LNCaP clone FGC (cell line): ENCODE measurements around the gene UBALD1.

Experiments used
- DNase-seq: peaks from one replicate; pipeline ENCODE4 v3.0.0-alpha.2; 2011; ENCODE audit warnings: low read depth
- H3K4me3 ChIP-seq: 2 replicates; pipeline ENCODE4 v1.5.1; 2011; ENCODE audit warnings: mild to moderate bottlenecking, low read depth, low read length, control low read depth
- TF ChIP-seq, protein P1 (sequence below): IDR thresholded peaks from 2 replicates; pipeline ENCODE4 v1.5.1; 2012; ENCODE audit warnings: mild to moderate bottlenecking; ENCODE audit not compliant: control insufficient read depth, insufficient read depth; ENCODE audit errors: extremely low read depth

Gene UBALD1

DNA sequence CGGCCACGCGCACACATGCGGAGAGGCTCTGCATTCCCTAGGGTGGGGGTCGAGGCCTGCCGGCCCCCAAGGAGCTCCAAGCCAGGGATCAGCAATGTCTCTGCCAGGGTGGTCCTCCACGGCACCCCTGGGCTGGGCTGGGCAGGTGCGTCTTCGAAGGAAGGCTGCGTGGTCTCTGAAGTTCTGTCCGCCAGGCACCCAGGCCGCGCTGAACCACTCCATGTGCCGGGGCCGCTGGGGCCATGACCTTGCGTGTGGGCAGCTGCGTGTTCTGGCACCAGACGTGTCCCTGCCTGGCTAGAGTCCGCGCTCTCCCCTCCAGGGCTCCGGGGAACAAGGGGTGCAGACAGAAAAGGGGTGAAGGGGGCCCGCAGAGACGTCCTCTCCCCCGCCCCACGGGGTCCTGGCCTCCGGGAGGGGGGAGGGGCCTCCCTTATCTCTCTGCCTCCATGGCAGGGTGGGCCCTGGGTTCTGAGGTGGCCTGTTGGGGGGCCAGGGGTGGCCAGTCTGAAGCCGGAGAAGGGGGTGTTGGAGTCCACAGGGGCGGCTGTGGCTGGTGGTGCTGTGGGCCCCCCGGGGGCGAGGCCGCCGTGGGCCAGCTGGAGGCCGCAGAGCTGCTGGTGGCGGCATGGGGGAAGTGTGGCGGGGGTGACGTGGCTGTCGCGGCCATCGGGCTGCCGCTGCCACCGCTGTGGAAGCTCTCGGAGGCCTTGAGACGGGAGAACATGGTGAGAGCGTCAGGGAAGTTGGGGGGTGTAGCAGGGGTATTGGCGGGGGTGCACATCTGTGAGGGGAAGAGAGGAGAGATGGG is 5.3 kb downstream of the UBALD1 start:
- no peak for DNase-seq
- no peak overlapping the region for H3K4me3 ChIP-seq
- TF ChIP-seq, protein P1, sequence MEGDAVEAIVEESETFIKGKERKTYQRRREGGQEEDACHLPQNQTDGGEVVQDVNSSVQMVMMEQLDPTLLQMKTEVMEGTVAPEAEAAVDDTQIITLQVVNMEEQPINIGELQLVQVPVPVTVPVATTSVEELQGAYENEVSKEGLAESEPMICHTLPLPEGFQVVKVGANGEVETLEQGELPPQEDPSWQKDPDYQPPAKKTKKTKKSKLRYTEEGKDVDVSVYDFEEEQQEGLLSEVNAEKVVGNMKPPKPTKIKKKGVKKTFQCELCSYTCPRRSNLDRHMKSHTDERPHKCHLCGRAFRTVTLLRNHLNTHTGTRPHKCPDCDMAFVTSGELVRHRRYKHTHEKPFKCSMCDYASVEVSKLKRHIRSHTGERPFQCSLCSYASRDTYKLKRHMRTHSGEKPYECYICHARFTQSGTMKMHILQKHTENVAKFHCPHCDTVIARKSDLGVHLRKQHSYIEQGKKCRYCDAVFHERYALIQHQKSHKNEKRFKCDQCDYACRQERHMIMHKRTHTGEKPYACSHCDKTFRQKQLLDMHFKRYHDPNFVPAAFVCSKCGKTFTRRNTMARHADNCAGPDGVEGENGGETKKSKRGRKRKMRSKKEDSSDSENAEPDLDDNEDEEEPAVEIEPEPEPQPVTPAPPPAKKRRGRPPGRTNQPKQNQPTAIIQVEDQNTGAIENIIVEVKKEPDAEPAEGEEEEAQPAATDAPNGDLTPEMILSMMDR, result no peak

DNA sequence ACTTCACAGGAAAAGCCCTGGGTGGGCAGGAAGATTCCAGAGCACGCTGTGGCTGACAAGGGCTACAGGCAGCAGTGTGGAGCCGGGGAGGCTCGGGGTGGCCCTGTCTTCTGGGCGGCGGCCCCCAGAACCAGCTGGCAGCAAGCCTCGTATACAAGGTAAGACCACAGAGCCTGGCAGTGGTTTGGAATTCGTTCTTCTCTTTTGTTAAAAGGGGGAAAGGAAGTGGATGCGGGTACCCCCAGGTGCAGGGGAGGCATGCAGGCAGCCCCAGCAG is 6.0 kb downstream of the UBALD1 start:
- TF ChIP-seq, protein P1, result no peak
- H3K4me3 ChIP-seq, result no peak overlapping the region
- DNase-seq, result no peak

DNA sequence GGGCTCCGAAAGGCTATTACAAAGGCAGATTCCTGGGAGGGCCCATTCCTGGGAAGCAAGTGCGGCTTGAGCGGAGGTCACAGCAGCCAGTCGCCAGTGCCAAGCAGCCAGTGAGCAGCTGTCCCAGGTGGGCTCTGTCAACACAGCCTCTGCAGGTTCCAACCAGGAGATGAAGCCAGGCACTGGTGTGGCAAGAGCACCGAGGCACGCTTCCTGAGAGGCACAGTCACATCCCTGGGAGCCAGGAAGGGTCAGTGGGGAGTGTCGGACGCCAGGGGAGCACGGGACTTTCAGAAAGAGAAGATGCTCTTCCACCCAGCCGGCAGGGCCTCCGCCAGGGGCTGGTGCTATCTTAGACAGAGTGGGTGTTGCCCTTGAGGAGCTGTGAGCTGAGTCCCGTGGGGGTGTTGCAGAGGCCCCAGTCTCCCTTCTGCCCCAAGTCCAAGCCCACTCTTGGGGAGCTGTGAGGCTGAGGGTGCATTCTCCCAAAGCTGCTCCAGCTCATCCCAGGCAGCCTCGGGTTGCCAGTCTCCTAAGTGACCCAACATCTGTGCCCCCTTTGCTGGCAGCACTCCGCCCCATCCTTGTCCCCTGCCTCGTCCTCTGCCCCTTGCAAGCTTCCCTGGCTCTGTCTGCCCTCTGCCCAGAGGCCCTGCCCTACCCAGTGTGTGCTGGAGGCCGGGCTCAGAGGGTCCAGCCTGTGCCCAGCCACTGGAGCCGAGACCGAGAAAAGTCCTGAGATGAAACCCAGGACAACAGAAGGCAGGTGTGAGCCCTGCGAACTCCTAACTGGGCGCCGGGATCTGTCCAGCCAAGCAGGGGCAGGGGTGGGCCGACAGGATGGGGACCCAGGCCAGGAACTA is 6.6 kb downstream of the UBALD1 start:
- TF ChIP-seq, protein P1, result no peak

DNA sequence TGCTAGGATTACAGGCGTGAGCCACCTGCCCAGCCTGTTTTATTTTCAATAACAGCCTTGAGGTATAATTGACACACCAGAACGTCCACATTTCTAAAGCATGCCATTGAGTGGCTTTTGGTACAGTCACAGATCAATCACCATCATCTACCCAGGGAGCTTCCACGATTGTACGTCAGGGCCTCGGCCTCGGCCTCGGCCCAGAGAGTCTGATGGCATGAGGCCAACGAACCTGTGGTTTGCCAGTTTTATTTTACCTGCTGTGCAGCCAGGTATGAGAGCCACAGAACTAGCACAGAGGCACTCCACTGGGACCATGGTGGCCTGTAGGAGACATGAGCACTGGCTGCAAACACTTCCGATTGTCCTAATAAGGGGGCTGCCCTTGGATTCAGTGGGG is 8.3 kb downstream of the UBALD1 start:
- no peak overlapping the region for H3K4me3 ChIP-seq
- DNase-seq, result no peak
- TF ChIP-seq, protein P1, result no peak

More for the DNA sequence above, 6.6 kb downstream of the UBALD1 start:
- DNase-seq, result no peak
- H3K4me3 ChIP-seq, result no peak overlapping the region

DNA sequence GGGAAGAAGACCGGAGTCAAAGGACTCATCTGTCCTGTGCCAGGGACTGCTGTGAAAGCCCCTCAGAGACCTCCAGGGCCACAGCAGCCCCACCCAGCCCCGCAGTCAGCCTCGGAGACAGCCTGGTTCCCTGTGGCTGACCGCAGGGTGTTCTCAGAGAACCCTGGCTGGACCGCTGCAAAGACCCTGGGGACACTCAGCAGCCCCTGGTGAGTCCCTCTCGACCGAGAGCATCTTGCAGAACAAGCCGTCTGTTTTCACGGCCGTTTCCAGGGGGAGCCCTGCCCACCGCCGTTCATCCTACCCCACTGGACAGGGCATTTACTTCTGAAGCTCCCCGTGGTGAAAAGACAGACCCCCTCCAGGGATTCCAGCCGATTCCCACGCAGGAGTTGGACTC is 10.3 kb downstream of the UBALD1 start:
- no peak for DNase-seq
- TF ChIP-seq, protein P1, result no peak

DNA sequence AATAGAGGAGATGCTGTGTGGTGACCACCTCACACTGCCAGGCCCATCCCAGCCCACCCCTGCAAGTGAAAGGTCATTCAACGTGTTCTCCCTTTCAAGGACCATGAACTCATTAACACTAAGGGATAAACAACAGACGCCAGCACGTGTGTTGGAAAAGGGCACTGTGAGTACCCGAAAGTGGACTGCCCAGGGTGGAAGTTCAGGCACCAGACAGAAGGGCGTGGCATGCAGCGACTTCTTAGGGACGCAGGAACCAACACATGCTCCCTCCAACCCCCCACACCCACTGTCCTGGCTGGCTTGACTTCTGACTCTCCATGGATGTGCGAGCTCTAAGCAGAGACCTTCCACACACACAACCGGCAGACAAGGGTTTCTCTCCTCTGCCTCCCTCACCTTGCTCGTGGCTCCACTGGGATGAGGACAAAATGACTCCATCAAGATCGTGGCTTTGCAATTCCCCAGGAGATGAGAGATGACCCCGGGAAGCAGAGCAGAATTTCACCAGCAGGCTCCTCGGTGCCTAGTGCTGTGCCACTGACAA is 11.0 kb downstream of the UBALD1 start:
- H3K4me3 ChIP-seq, result no peak overlapping the region
- DNase-seq, result no peak
- TF ChIP-seq, protein P1, result no peak

More for the DNA sequence above, 10.3 kb downstream of the UBALD1 start:
- no peak overlapping the region for H3K4me3 ChIP-seq
